SU-DHL-6 (cell line): Measurements from ENCODE around the gene BNC2.

Experiments
- H2AFZ ChIP-seq: fragments of 200-600 bp; sonication (generic); 2 replicates; pipeline ENCODE4 v1.6.1; 2014; ENCODE audit warnings: low read depth, mild to moderate bottlenecking, moderate library complexity, mixed read lengths, antibody characterized with exemption, low read length; ENCODE audit not compliant: severe bottlenecking
- H3F3A ChIP-seq: fragments of 200-600 bp; shearing (Covaris generic); 2 replicates; pipeline ENCODE4 v1.6.0; 2016; ENCODE audit warnings: antibody characterized with exemption, mild to moderate bottlenecking; ENCODE audit not compliant: insufficient read depth
- H3K27ac ChIP-seq: fragments of 200-600 bp; sonication (generic); 2 replicates; pipeline ENCODE4 v1.5.1; 2016; ENCODE audit warnings: low read depth, mild to moderate bottlenecking, low read length, moderate library complexity, mixed read lengths
- H3K27me3 ChIP-seq: fragments of 200-600 bp; sonication (generic), shearing (Covaris generic); 2 replicates; pipeline ENCODE4 v1.6.0; 2014; ENCODE audit warnings: mild to moderate bottlenecking, low read length
- H3K36me3 ChIP-seq: fragments of 200-600 bp; sonication (generic); 2 replicates; pipeline ENCODE4 v1.6.1; 2014; ENCODE audit warnings: mild to moderate bottlenecking, low read length, mixed read lengths
- H3K4me2 ChIP-seq: fragments of 300-600, 200-600 bp; shearing (Covaris generic), sonication (generic); 2 replicates; pipeline ENCODE4 v1.6.0; 2014; ENCODE audit warnings: low read length, low read depth, mild to moderate bottlenecking; ENCODE audit not compliant: poor library complexity, severe bottlenecking
- H3K4me3 ChIP-seq: fragments of 200-600 bp; sonication (generic); 2 replicates; pipeline ENCODE4 v1.5.1; 2014; ENCODE audit warnings: antibody characterized with exemption, low read length, mild to moderate bottlenecking, mixed read lengths; ENCODE audit not compliant: insufficient read depth, poor library complexity, severe bottlenecking
- H3K79me2 ChIP-seq: fragments of 200-600 bp; sonication (generic); 2 replicates; pipeline ENCODE4 v1.6.1; 2014; ENCODE audit warnings: mild to moderate bottlenecking, low read length, moderate library complexity; ENCODE audit not compliant: insufficient read depth
- H3K9ac ChIP-seq: fragments of 200-600 bp; sonication (generic); 2 replicates; pipeline ENCODE4 v1.7.0; 2014; ENCODE audit warnings: mild to moderate bottlenecking, low read length
- H3K9me2 ChIP-seq: fragments of 200-600 bp; sonication (generic); replicated peaks from 2 replicates; pipeline ENCODE4 v1.6.1; 2014; ENCODE audit warnings: low read length; ENCODE audit not compliant: insufficient read depth
- H3K9me3 ChIP-seq: fragments of 200-600 bp; sonication (generic); 2 replicates; pipeline ENCODE4 v1.6.1; 2014; ENCODE audit warnings: low read length, mixed read lengths; ENCODE audit not compliant: insufficient read depth
- H4K20me1 ChIP-seq: fragments of 200-600 bp; sonication (generic); 2 replicates; pipeline ENCODE4 v1.6.1; 2014; ENCODE audit warnings: low read depth, mild to moderate bottlenecking, antibody characterized with exemption, low read length, moderate library complexity, mixed read lengths
- CTCF ChIP-seq: fragments of 200-600 bp; sonication (generic); IDR thresholded peaks from one replicate; pipeline ENCODE4 v1.5.1; 2017; ENCODE audit warnings: antibody characterized with exemption, mild to moderate bottlenecking, low read length, moderate library complexity; ENCODE audit not compliant: insufficient read depth, poor library complexity, severe bottlenecking
- EZH2phosphoT487 ChIP-seq: fragments of 200-600 bp; sonication (generic), shearing (Covaris generic); conservative IDR thresholded peaks from 2 replicates; pipeline ENCODE4 v1.6.1; 2018; ENCODE audit warnings: mild to moderate bottlenecking, antibody characterized with exemption, low read length, moderate library complexity, mixed read lengths

BNC2 gene

GRCh38 chr9:16384993-16385392 lies 485.5 kb downstream of the BNC2 start:
- no peaks in the 10 kb centered on the region for H4K20me1 ChIP-seq
- H3K36me3 ChIP-seq, result no peaks in the 10 kb centered on the region
- no peaks in the 10 kb centered on the region for H3K27me3 ChIP-seq
- no peak overlapping the region for H3K4me3 ChIP-seq
- no peaks in the 10 kb centered on the region for H3K9me2 ChIP-seq
- no peaks in the 10 kb centered on the region for H3F3A ChIP-seq
- H3K27ac ChIP-seq, result no peak overlapping the region
- H3K79me2 ChIP-seq, result no peaks in the 10 kb centered on the region
- no peak overlapping the region for H3K4me2 ChIP-seq
- no peak overlapping the region for H2AFZ ChIP-seq
- H3K9ac ChIP-seq, result no peak overlapping the region
- TF ChIP-seq CTCF (no peak), EZH2phosphoT487 (no peak)
- no peaks in the 10 kb centered on the region for H3K9me3 ChIP-seq

- TF ChIP-seq EZH2phosphoT487 (no peak), CTCF (no peak)
- no peak overlapping the region for H3K27ac ChIP-seq
- H3K9me3 ChIP-seq, result no peaks in the 10 kb centered on the region
- H4K20me1 ChIP-seq, result no peaks in the 10 kb centered on the region
- H3K27me3 ChIP-seq, result no peaks in the 10 kb centered on the region
- H2AFZ ChIP-seq, result no peak overlapping the region
- H3K4me2 ChIP-seq, result no peak overlapping the region
- H3K36me3 ChIP-seq, result no peaks in the 10 kb centered on the region
- H3K4me3 ChIP-seq, result no peak overlapping the region
- H3K9ac ChIP-seq, result no peak overlapping the region
- no peaks in the 10 kb centered on the region for H3K9me2 ChIP-seq
- H3F3A ChIP-seq, result no peaks in the 10 kb centered on the region
- no peaks in the 10 kb centered on the region for H3K79me2 ChIP-seq
Observed at GRCh38 chr9:16377311-16377710, 493.2 kb downstream of the BNC2 start.

GRCh38 chr9:16371306-16371705 lies 499.2 kb downstream of the BNC2 start:
- Histone ChIP-seq H3K9ac (no peak overlapping the region), H3F3A (no peaks in the 10 kb centered on the region), H3K79me2 (no peaks in the 10 kb centered on the region), H3K9me2 (no peaks in the 10 kb centered on the region), H3K27ac (no peak overlapping the region), H3K4me2 (no peak overlapping the region), H3K9me3 (no peaks in the 10 kb centered on the region), H3K27me3 (no peaks in the 10 kb centered on the region), H3K36me3 (no peaks in the 10 kb centered on the region), H4K20me1 (no peaks in the 10 kb centered on the region), H2AFZ (no peak overlapping the region), H3K4me3 (no peak overlapping the region)
- TF ChIP-seq EZH2phosphoT487 (no peak), CTCF (no peak)
